Spinal cord (tissue), 4 donors: ENCODE measurements around the gene STARD6. TPM values are rescaled to one million over a fixed set of nuclear protein-coding genes. Genes with fewer than 3 reads are reported as not detected.

Experiments used
- polyA plus RNA-seq, 2 donors: library from polyadenylated mRNA; unstranded; fragments of 120-200 nt; gene quantifications; one replicate each; pipeline ENCODE4 v1.2.1, GENCODE V29; 2013; ENCODE audit not compliant: insufficient read length in 2 of 2
- small RNA-seq: library from RNA; depleted of rRNA; stranded (forward); fragments of <200 nt; gene quantifications from one replicate; pipeline ENCODE3, GENCODE V24; 2014; ENCODE audit warnings: low replicate concordance
- total RNA-seq, 2 donors: library from RNA; depleted of rRNA in 1 of 2; stranded (reverse); fragments of 120-200 nt in 1 of 2; fragments of >200 nt in 1 of 2; gene quantifications; one replicate each; pipeline versions ENCODE4 v1.2.3 to v1.2.4, GENCODE V29; 2013 to 2014

The STARD6 gene
- total and polyA plus RNA-seq, 4 donors: 0.22 to 0.69 (median 0.44) TPM; not detected in 1

Small RNAs within 50 kb of the gene (small RNA-seq; reads per million reads assigned to genes)
- 0.06 reads per million for gene SNRPGP2

Other genes with a start within 250 kb of the STARD6 start
- 10 to 100 TPM; 22.5 to 37.9 TPM for gene MBD2, start 133.2 kb downstream of the STARD6 start, total RNA-seq
- gene MBD2, start 133.2 kb downstream of the STARD6 start, polyA plus RNA-seq: 10 to 100 TPM; 43.2 to 46.9 TPM
- 10 to 100 TPM; 44.2 to 60.1 TPM for gene POLI, start 88.3 kb downstream of the STARD6 start, total RNA-seq
- 10 to 100 TPM; 32.1 to 43.3 TPM for gene POLI, start 88.3 kb downstream of the STARD6 start, polyA plus RNA-seq
- gene C18orf54, start within 50 bp of the STARD6 start, total RNA-seq: 1 to 10 TPM; 7.1 to 9.3 TPM
- gene C18orf54, start within 50 bp of the STARD6 start, polyA plus RNA-seq: 1 to 10 TPM; 5.8 to 7.1 TPM
- not detected for gene DYNAP, start 233.4 kb upstream of the STARD6 start, total RNA-seq
- under 1 TPM in 1 of 2 donors, not detected in 1; 0.08 TPM for gene DYNAP, start 233.4 kb upstream of the STARD6 start, polyA plus RNA-seq